CD4-positive, alpha-beta T cell (primary cell): ENCODE data around the gene SIRT4. TPM values are rescaled to one million over a fixed set of nuclear protein-coding genes. Genes with fewer than 3 reads are reported as not detected.

ENCODE experiments used
- ATAC-seq: fragments of 200-7000 bp; cut with Tn5 transposase; one replicate; pipeline ENCODE4 v1.10.0; 2022; ENCODE audit warnings: mild to moderate bottlenecking; ENCODE audit not compliant: poor library complexity
- CTCF ChIA-PET: fragments of 350-600 bp; sonication (Branson Sonifier 250); formaldehyde crosslinking; loops from one replicate; lab custom pipeline; 2021; ENCODE audit warnings: antibody characterized with exemption, inconsistent platforms; lab: Charles Lee
- POLR2A ChIA-PET: fragments of 350-600 bp; sonication (Branson Sonifier 250); formaldehyde crosslinking; loops from one replicate; lab custom pipeline; 2021; ENCODE audit warnings: antibody characterized with exemption, inconsistent platforms; lab: Charles Lee
- DNase-seq, 14 experiments: peaks; one replicate each; pipeline ENCODE4 v3.0.0-alpha.2; 2013 to 2020; ENCODE audit warnings: mixed read lengths in 2 of 14
- H3K27ac ChIP-seq, 2 donors: one replicate each; pipeline versions ENCODE4 v1.5.1 to v1.7.0; 2013; ENCODE audit warnings: low read length in 2 of 2, low read depth in 1 of 2, mild to moderate bottlenecking in 1 of 2
- H3K27me3 ChIP-seq, 2 experiments: 1 replicate in 1 of 2; 2 replicates in 1 of 2; pipeline versions ENCODE4 v1.6.1 to v1.7.0; 2013; ENCODE audit warnings: low read length in 2 of 2, control low read depth in 1 of 2, mild to moderate bottlenecking in 1 of 2, moderate library complexity in 1 of 2; ENCODE audit not compliant: insufficient read depth in 2 of 2, control insufficient read depth in 1 of 2
- H3K36me3 ChIP-seq: one replicate; pipeline ENCODE4 v1.6.1; 2013; ENCODE audit warnings: low read length, control low read depth; ENCODE audit not compliant: insufficient read depth
- H3K4me1 ChIP-seq: one replicate; pipeline ENCODE4 v1.6.1; 2013; ENCODE audit warnings: low read length, control low read depth; ENCODE audit not compliant: insufficient read depth
- H3K4me3 ChIP-seq: one replicate; pipeline ENCODE4 v1.5.1; 2013; ENCODE audit warnings: mild to moderate bottlenecking, low read length, moderate library complexity
- H3K9me3 ChIP-seq, 2 experiments: 1 replicate in 1 of 2; 2 replicates in 1 of 2; pipeline versions ENCODE4 v1.6.1 to v1.7.0; 2013; ENCODE audit warnings: low read length in 2 of 2, mild to moderate bottlenecking in 2 of 2, control low read depth in 1 of 2, moderate library complexity in 1 of 2; ENCODE audit not compliant: control insufficient read depth in 1 of 2, insufficient read depth in 1 of 2
- H3K27ac Mint-ChIP-seq: one replicate; pipeline ENCODE4 v1.8.0; 2020; ENCODE audit warnings: mixed read lengths
- H3K27me3 Mint-ChIP-seq: one replicate; pipeline ENCODE4 v1.8.0; 2021; ENCODE audit warnings: mixed read lengths
- H3K36me3 Mint-ChIP-seq: one replicate; pipeline ENCODE4 v1.8.0; 2021; ENCODE audit warnings: low read depth, mixed read lengths
- H3K4me1 Mint-ChIP-seq: one replicate; pipeline ENCODE4 v1.8.0; 2021; ENCODE audit warnings: low read depth, mixed read lengths
- H3K4me3 Mint-ChIP-seq: one replicate; pipeline ENCODE4 v1.8.0; 2020; ENCODE audit warnings: mild to moderate bottlenecking, mixed read lengths
- H3K9me3 Mint-ChIP-seq: one replicate; pipeline ENCODE4 v1.8.0; 2020; ENCODE audit warnings: mixed read lengths
- CTCF ChIP-seq: fragments of 200-600 bp; IDR thresholded peaks from one replicate; pipeline ENCODE4 v1.8.0; 2022; ENCODE audit warnings: antibody characterized with exemption, mild to moderate bottlenecking
- intact Hi-C, 2 experiments: fragments of 100-400 bp; cut with DNase I in 1 of 2; cut with micrococcal nuclease in 1 of 2; formaldehyde crosslinking; loops; one replicate each; pipeline versions ENCODE4 v1.15.1 to v1.9.0; 2023 to 2025; cut with DNase I, micrococcal nuclease
- total RNA-seq, 174 experiments: library from RNA in 2 of 174; stranded (reverse) in 2 of 174; gene quantifications; one replicate each; pipeline ENCODE4 v1.2.3 and lab custom pipeline; 2021 to 2026

SIRT4 gene
- total RNA-seq, 2 experiments from 2014 or later, result 0.59 TPM; not detected in 1

GRCh38 chr12:120316798-120317223, 14.7 kb downstream of the SIRT4 start:
- Histone ChIP-seq H3K27me3 (no peaks in the 10 kb centered on the region), H3K36me3 (no peaks in the 10 kb centered on the region), H3K4me3 (peak overlapping the region; percentile 80), H3K27ac (peak overlapping the region; percentile 88 to 97), H3K9me3 (no peaks in the 10 kb centered on the region), H3K4me1 (peaks cover 15% of the 10 kb centered on the region)
- TF ChIP-seq CTCF, result no peak
- intact Hi-C loops, result loop anchor here (1.0 kb wide), 2 partner anchors 15 to 24 kb away; partner anchors contain the start of genes SIRT4 (in 2 of the 2) and RNU4-1 (in 1 of the 2)
- ATAC-seq (no peak), DNase-seq (no peak)
- no peaks in the 10 kb centered on the region for H3K36me3 Mint-ChIP-seq
- ChIA-PET POLR2A (interaction anchor here (0.8 to 7.6 kb wide), 7 partner anchors 14 to 328 kb away, joined by 3 to 127 read pairs (median 5); partner anchors contain the start of genes BICDL1, RNU4-1, RNU4-2 and RPLP0), CTCF (interaction anchor here (0.6 to 2.5 kb wide), 9 partner anchors 11 to 112 kb away, joined by 3 to 27 read pairs (median 4); partner anchors contain the start of genes PXN, RNU4-2 and SIRT4)
- H3K9me3 Mint-ChIP-seq, result no peaks in the 10 kb centered on the region
- peak overlapping the region; percentile 89 for H3K4me3 Mint-ChIP-seq
- H3K27ac Mint-ChIP-seq, result peak overlapping the region; percentile 95
- H3K27me3 Mint-ChIP-seq, result no peaks in the 10 kb centered on the region
- H3K4me1 Mint-ChIP-seq, result peaks cover 16% of the 10 kb centered on the region

- Histone ChIP-seq H3K36me3 (no peaks in the 10 kb centered on the region), H3K27ac (peak overlapping the region; percentile 88 to 97), H3K4me3 (peak overlapping the region; percentile 80), H3K9me3 (no peaks in the 10 kb centered on the region), H3K4me1 (peaks cover 15% of the 10 kb centered on the region), H3K27me3 (no peaks in the 10 kb centered on the region)
- Mint-ChIP-seq H3K27me3 (no peaks in the 10 kb centered on the region), H3K9me3 (no peaks in the 10 kb centered on the region), H3K4me3 (peak overlapping the region; percentile 89), H3K27ac (peak overlapping the region; percentile 95), H3K36me3 (no peaks in the 10 kb centered on the region), H3K4me1 (peaks cover 16% of the 10 kb centered on the region)
- ChIA-PET CTCF (interaction anchor here (0.6 to 2.5 kb wide), 10 partner anchors 11 to 561 kb away, joined by 3 to 27 read pairs (median 4); partner anchors contain the start of genes PXN, RNU4-2 and SIRT4), POLR2A (interaction anchor here (0.8 to 7.6 kb wide), 8 partner anchors 15 to 328 kb away, joined by 3 to 127 read pairs (median 6); partner anchors contain the start of genes BICDL1, RNU4-1, RNU4-2 and RPLP0)
- peak; percentile 66 for TF ChIP-seq CTCF
- intact Hi-C loops, result loop anchor here (1.0 kb wide), 2 partner anchors 15 to 24 kb away; partner anchors contain the start of genes SIRT4 (in 2 of the 2) and RNU4-1 (in 1 of the 2)
- ATAC-seq (peak; percentile 98), DNase-seq (peak; percentile 99 to 100 (median 100))
Measured at GRCh38 chr12:120317224-120318105, 15.3 kb downstream of the SIRT4 start.

GRCh38 chr12:120321382-120322202, 19.5 kb downstream of the SIRT4 start:
- intact Hi-C loops, result loop anchor here in 1 of 2 experiments (10.0 kb wide), 3 partner anchors 113 to 393 kb away; partner anchors contain the start of genes CABP1, COX6A1 and UNC119B
- Histone ChIP-seq H3K27ac (no peak overlapping the region), H3K9me3 (no peaks in the 10 kb centered on the region), H3K36me3 (no peaks in the 10 kb centered on the region), H3K27me3 (no peaks in the 10 kb centered on the region), H3K4me1 (peaks cover 24% of the 10 kb centered on the region), H3K4me3 (no peak overlapping the region)
- no peak for TF ChIP-seq CTCF
- H3K4me3 Mint-ChIP-seq, result no peak overlapping the region
- ATAC-seq (no peak), DNase-seq (no peak)
- no peaks in the 10 kb centered on the region for H3K27me3 Mint-ChIP-seq
- H3K27ac Mint-ChIP-seq, result no peak overlapping the region
- H3K4me1 Mint-ChIP-seq, result peaks cover 20% of the 10 kb centered on the region
- POLR2A ChIA-PET, result no interaction called here
- CTCF ChIA-PET, result interaction anchor here (2.5 kb wide), 1 partner anchor 20 kb away, joined by 10 read pairs; the partner anchor contains the start of gene SIRT4
- H3K9me3 Mint-ChIP-seq, result no peaks in the 10 kb centered on the region
- peaks cover 4% of the 10 kb centered on the region for H3K36me3 Mint-ChIP-seq
